D721Med (cell line): ENCODE measurements around the gene BMPR1A.
A peak's percentile ranks its signal among the peaks of the same experiment; 100 is the strongest.

Experiments used
- DNase-seq: peaks from one replicate; pipeline ENCODE4 v3.0.0; 2011; ENCODE audit warnings: low spot score; ENCODE audit not compliant: insufficient read length
- FAIRE-seq: peaks from 2 replicates; lab custom pipeline; 2011; peaks lifted over from hg19 to GRCh38; lab: Jason Lieb, UNC
- TF ChIP-seq, protein P1 (sequence below): IDR thresholded peaks from 2 replicates; pipeline ENCODE4 v1.5.1; 2012; ENCODE audit warnings: mild to moderate bottlenecking, control low read depth; ENCODE audit not compliant: insufficient read depth; ENCODE audit errors: missing control alignments

The BMPR1A gene

GRCh38 chr10:86718556-86718955 lies 37.9 kb upstream of the BMPR1A start:
- TF ChIP-seq, protein P1, sequence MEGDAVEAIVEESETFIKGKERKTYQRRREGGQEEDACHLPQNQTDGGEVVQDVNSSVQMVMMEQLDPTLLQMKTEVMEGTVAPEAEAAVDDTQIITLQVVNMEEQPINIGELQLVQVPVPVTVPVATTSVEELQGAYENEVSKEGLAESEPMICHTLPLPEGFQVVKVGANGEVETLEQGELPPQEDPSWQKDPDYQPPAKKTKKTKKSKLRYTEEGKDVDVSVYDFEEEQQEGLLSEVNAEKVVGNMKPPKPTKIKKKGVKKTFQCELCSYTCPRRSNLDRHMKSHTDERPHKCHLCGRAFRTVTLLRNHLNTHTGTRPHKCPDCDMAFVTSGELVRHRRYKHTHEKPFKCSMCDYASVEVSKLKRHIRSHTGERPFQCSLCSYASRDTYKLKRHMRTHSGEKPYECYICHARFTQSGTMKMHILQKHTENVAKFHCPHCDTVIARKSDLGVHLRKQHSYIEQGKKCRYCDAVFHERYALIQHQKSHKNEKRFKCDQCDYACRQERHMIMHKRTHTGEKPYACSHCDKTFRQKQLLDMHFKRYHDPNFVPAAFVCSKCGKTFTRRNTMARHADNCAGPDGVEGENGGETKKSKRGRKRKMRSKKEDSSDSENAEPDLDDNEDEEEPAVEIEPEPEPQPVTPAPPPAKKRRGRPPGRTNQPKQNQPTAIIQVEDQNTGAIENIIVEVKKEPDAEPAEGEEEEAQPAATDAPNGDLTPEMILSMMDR: no peak
- no peak for DNase-seq
- FAIRE-seq: no peak

DNA sequence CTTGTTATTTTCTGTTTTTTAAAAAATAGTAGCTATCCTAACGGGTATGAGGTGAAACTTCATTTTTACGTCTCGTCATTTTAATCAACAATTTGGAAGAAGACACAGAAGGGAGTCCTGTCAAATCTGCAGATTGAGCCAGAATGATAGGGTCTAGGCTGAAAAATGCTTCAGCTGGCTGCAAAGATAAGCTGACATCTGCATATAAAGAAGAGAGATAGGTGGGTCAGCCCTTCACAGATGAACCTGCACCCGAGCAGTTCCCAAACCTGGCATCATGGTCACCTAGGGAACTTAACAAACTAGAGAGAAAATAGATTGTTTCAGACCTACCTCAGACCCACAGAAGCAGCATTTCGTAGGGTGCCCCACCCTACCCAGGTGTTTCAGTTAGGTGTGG lies 35.2 kb upstream of the BMPR1A start:
- FAIRE-seq (no peak), DNase-seq (no peak)
- TF ChIP-seq, protein P1: no peak

GRCh38 chr10:86723009-86723408 lies 33.4 kb upstream of the BMPR1A start:
- FAIRE-seq (no peak), DNase-seq (no peak)
- TF ChIP-seq, protein P1: no peak

- DNase-seq: no peak
- TF ChIP-seq, protein P1: no peak
- no peak for FAIRE-seq
These were observed 32.0 kb upstream of the BMPR1A start for GRCh38 chr10:86724445-86724844.

- DNase-seq (no peak), FAIRE-seq (no peak)
- TF ChIP-seq, protein P1: no peak
These were observed 30.3 kb upstream of the BMPR1A start for GRCh38 chr10:86725980-86726676.

DNA sequence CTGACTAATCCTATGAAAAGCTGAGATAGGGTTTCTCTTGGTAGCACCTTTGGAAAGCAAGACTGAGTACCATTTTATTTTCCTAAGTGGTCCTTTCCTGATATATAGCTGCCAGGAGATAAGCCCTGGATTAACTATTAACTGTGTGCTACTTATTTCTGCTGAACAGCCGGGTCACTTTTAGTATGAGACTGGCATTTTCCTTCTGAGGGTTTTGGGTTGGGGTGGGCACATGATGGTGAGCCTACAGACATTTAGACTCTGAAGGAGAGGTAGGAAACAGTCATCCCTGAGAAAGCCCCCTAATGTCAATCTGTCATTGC lies 29.8 kb upstream of the BMPR1A start:
- FAIRE-seq: peak; percentile 29
- DNase-seq: no peak
- TF ChIP-seq, protein P1: no peak

DNA sequence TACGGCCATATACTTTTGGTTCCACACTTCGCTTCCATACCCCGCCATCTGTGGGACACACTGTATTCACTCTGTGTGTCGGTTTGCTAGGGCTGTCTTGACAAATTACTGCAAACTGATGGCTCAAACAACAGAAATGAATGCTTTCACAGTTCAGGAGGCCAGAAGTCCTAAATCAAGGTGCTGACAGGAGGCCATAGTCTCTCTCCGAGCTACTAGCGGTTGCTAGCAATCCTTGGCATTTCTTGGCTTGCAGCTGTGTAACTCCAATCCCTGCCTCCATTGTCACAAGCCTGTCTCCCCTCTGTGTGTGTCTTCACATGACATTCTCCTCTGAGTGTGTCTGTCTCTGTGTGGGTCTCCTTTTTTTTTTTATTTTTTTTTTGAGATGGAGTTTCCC lies 28.9 kb upstream of the BMPR1A start:
- DNase-seq (no peak), FAIRE-seq (no peak)
- TF ChIP-seq, protein P1: no peak
